ENCODE measurements around the gene MATR3. TPM values are rescaled to one million over a fixed set of nuclear protein-coding genes. Genes with fewer than 3 reads are reported as not detected.

Gene MATR3
- total RNA-seq, 1 donor from 2014 or later: 58.8 TPM

DNA sequence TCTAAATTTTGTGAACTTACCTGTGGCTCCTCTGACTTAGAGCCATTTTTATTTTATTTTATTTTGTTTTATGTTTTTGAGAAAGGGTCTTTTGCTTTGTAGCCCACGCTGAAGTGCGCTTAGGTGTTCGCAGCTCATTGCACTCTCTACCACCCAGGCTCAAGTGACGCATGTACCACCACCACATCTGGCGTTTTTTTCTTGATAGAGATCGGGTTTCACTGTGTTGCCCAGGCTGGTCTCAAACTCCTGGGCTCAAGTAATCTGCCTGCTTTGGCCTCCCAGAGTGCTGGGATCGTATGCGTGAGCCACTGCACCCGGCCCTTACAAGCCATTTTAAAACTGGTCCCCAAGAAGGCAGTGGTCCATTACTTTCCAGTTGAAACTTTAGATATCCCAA, 18.5 kb downstream of the MATR3 start:
- intact Hi-C loops (cut with DNase I): no loop called here
- Histone ChIP-seq H3K36me3 (peaks cover 14 to 22% of the 10 kb centered on the region in 2 donors), H3K4me1 (peaks cover 2 to 37% of the 10 kb centered on the region in 2 donors), H3K27ac (no peak overlapping the region), H3K27me3 (no peaks in the 10 kb centered on the region), H3K9me3 (no peaks in the 10 kb centered on the region), H3K4me3 (no peak overlapping the region)
- TF ChIP-seq, protein P1, sequence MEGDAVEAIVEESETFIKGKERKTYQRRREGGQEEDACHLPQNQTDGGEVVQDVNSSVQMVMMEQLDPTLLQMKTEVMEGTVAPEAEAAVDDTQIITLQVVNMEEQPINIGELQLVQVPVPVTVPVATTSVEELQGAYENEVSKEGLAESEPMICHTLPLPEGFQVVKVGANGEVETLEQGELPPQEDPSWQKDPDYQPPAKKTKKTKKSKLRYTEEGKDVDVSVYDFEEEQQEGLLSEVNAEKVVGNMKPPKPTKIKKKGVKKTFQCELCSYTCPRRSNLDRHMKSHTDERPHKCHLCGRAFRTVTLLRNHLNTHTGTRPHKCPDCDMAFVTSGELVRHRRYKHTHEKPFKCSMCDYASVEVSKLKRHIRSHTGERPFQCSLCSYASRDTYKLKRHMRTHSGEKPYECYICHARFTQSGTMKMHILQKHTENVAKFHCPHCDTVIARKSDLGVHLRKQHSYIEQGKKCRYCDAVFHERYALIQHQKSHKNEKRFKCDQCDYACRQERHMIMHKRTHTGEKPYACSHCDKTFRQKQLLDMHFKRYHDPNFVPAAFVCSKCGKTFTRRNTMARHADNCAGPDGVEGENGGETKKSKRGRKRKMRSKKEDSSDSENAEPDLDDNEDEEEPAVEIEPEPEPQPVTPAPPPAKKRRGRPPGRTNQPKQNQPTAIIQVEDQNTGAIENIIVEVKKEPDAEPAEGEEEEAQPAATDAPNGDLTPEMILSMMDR (IDR thresholded peaks at IDR 0.05): no peak
- DNase-seq (ENCODE audit: low spot score in 2 of 2): no peak

DNA sequence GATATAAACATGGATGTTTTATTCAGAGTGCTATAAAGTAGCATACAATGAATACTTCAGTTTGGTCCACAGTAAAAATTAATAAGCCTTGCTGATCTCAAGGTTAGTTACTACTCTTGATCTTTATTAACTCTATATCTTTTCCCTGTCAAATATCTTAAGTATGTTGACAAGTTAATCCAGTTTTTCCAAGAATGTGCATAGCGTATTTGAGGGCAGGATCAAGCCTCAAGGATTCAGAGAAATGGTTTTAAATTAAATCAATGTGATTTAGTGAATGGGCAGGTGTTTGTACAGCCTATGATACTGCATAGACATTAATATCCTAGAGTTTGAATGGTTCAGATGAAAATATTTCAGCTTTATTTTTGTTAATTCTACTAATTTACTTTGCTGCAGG, 20.7 kb downstream of the MATR3 start:
- no peak overlapping the region for H3K4me3 ChIP-seq
- TF ChIP-seq, protein P1 (IDR thresholded peaks at IDR 0.05): no peak
- no peak overlapping the region for H3K27ac ChIP-seq
- intact Hi-C loops (cut with DNase I): no loop called here
- H3K36me3 ChIP-seq: peaks cover 33 to 44% of the 10 kb centered on the region in 2 donors
- no peaks in the 10 kb centered on the region for H3K27me3 ChIP-seq
- peaks cover 2 to 27% of the 10 kb centered on the region in 2 donors for H3K4me1 ChIP-seq
- no peaks in the 10 kb centered on the region for H3K9me3 ChIP-seq
- no peak for DNase-seq (ENCODE audit: low spot score in 2 of 2)

DNA sequence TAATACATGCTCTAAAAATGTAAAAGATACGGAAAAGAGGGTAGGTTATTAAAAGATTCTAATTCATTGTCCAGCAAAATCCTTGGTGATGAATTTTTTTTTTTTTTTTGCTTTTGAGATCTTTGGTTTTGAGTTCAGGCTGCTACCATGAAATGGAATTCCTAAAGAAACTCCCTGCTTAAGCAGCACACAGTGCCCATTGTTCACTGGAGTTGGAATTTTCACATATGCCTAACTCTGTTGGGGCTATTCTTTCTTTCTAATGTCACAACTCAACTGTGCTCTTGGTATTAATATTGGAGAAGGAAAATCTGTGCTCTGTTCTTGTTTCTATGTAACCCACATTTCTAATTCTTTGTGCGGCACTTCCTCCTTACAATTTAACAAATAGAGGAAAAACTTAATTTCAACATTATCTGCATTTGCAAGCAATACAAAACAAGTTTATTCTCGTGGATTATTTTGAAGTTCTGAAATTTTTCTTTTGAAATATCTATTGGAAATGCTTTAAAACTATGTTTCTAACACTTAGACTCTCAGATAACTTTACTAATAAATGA, 21.6 kb downstream of the MATR3 start:
- intact Hi-C loops (cut with DNase I): no loop called here

GRCh38 chr5:139335811-139336210, 42.3 kb downstream of the MATR3 start:
- TF ChIP-seq, protein P1 (IDR thresholded peaks at IDR 0.05): no peak
- H3K27me3 ChIP-seq: no peaks in the 10 kb centered on the region
- H3K27ac ChIP-seq: peak overlapping the region; percentile 40 to 49
- no peaks in the 10 kb centered on the region for H3K9me3 ChIP-seq
- intact Hi-C loops (cut with DNase I): no loop called here
- DNase-seq (ENCODE audit: low spot score in 2 of 2): no peak
- peaks cover 0 to 2% of the 10 kb centered on the region in 2 donors for H3K4me1 ChIP-seq
- peaks cover 9 to 27% of the 10 kb centered on the region in 2 donors for H3K36me3 ChIP-seq
- no peak overlapping the region for H3K4me3 ChIP-seq

More for the DNA sequence above, 21.6 kb downstream of the MATR3 start:
- H3K4me1 ChIP-seq: peaks cover 2 to 24% of the 10 kb centered on the region in 2 donors
- no peaks in the 10 kb centered on the region for H3K27me3 ChIP-seq
- H3K27ac ChIP-seq: no peak overlapping the region
- H3K9me3 ChIP-seq: no peaks in the 10 kb centered on the region
- peaks cover 42 to 52% of the 10 kb centered on the region in 2 donors for H3K36me3 ChIP-seq
- H3K4me3 ChIP-seq: no peak overlapping the region
- TF ChIP-seq, protein P1 (IDR thresholded peaks at IDR 0.05): no peak
- no peak for DNase-seq (ENCODE audit: low spot score in 2 of 2)

GRCh38 chr5:139340051-139340450, 46.5 kb downstream of the MATR3 start:
- Histone ChIP-seq H3K9me3 (no peaks in the 10 kb centered on the region), H3K36me3 (no peaks in the 10 kb centered on the region), H3K27ac (no peak overlapping the region), H3K4me1 (peaks cover 5 to 19% of the 10 kb centered on the region in 2 donors), H3K4me3 (no peak overlapping the region), H3K27me3 (no peaks in the 10 kb centered on the region)
- DNase-seq (ENCODE audit: low spot score in 2 of 2): no peak
- TF ChIP-seq, protein P1 (IDR thresholded peaks at IDR 0.05): no peak
- intact Hi-C loops (cut with DNase I): loop anchor here (5.0 kb wide), 2 partner anchors 62 to 68 kb away; partner anchors contain the start of gene SPATA24

Measured in ascending aorta (tissue), 2 donors.